Panc1 (cell line): ENCODE measurements around the gene EGFR.

Experiments used
- POLR2AphosphoS5 ChIP-seq: IDR thresholded peaks from 2 replicates; pipeline ENCODE4 v1.6.1; 2012; ENCODE audit warnings: mild to moderate bottlenecking, low read depth, low read length, moderate library complexity
- TF ChIP-seq, protein P1 (sequence below): fragments of 450-650 bp; IDR thresholded peaks from 2 replicates; pipeline ENCODE4 v1.5.1; 2017; ENCODE audit warnings: mild to moderate bottlenecking

DNA sequence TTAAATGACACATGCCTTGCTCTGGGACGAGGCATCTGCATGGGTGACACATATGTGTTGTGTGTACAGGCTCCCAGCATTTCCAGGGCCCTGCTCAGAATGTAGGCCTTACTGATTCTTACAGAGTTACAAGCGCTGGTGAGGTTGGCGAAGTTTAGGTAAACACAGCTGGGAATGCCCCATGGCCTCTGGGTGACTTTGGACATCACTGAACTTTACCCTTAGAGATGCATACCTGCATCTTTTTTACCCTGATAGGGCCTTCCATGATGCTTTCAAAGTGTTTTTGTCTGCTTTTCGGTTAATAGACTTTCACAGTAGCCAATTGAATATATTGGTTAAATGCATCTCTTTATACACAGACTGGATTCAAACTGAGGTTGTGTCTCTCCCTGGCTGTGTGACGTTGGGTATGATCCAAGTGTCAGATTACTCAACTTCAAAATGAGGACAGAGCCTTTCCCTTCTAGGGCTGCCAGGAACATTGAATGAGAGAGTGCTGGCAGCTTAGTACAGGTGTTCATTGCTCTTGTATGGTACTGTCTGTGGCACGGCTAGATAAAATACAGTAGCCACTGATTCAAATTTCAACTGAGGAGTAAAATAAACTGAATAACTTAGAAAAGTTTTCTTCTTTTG, 29.5 kb downstream of the EGFR start:
- no peak for TF ChIP-seq POLR2AphosphoS5
- TF ChIP-seq, protein P1, sequence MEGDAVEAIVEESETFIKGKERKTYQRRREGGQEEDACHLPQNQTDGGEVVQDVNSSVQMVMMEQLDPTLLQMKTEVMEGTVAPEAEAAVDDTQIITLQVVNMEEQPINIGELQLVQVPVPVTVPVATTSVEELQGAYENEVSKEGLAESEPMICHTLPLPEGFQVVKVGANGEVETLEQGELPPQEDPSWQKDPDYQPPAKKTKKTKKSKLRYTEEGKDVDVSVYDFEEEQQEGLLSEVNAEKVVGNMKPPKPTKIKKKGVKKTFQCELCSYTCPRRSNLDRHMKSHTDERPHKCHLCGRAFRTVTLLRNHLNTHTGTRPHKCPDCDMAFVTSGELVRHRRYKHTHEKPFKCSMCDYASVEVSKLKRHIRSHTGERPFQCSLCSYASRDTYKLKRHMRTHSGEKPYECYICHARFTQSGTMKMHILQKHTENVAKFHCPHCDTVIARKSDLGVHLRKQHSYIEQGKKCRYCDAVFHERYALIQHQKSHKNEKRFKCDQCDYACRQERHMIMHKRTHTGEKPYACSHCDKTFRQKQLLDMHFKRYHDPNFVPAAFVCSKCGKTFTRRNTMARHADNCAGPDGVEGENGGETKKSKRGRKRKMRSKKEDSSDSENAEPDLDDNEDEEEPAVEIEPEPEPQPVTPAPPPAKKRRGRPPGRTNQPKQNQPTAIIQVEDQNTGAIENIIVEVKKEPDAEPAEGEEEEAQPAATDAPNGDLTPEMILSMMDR, result no peak
